ENCODE results near the gene ZFP92. TPM values are rescaled to one million over a fixed set of nuclear protein-coding genes. Genes with fewer than 3 reads are reported as not detected.

ZFP92 gene
- total and polyA plus RNA-seq, 10 of the 15 experiments (the other 5 are each of a cell fraction or from before 2014, with no cell fraction given) = 0.02 to 1.6 (median 0.09) TPM; not detected in 2

DNA sequence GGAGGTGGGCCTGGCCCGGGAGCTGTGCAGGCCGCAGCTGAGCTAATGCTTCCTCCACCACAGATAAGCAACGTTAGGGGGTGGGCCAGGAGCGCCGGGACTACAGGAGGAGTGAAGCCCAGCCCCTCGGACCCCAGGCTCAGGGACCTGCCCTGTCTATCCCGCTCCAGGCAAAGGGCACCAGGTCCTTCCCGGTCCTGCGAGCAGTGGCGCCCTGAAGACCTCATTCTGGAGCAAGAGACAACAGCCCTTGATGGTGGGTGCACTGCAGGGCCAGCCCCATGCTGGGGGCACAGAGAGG, 35.3 kb downstream of the ZFP92 start:
- no peaks in the 10 kb centered on the region for H3K4me1 ChIP-seq (ENCODE audit: control insufficient read depth, insufficient read depth, low read length)
- ATAC-seq = no peak
- ChIA-PET CTCF (no interaction called here), RAD21 (ENCODE audit: unreplicated experiment) (no interaction called here), POLR2A (no interaction called here), SMC1A (ENCODE audit: uncharacterized antibody, unreplicated experiment) (no interaction called here)
- no peaks in the 10 kb centered on the region for H3K79me2 ChIP-seq (ENCODE audit: control insufficient read depth, insufficient read depth, low read length)
- no peak overlapping the region for H3K27ac ChIP-seq (ENCODE audit: control insufficient read depth, insufficient read depth)
- WGBS (ENCODE audit: insufficient coverage, insufficient replicate concordance, low lambda C conversion rate, missing lambda C conversion rate) = 50% methylated on average over 10 of the region's 10 CpGs
- in situ Hi-C loops (cut with MboI) = no loop called here
- H3K27me3 ChIP-seq (replicated peaks in 1 of 2; ENCODE audit: control insufficient read depth in 2 of 2, insufficient read depth in 2 of 2, low read length in 1 of 2) = no peaks in the 10 kb centered on the region
- no peak for DNase-seq (ENCODE audit: low read depth, low spot score)
- no TSS peak for BruUV-seq (replicated peaks)
- no peak overlapping the region for H3K4me2 ChIP-seq (ENCODE audit: control insufficient read depth, insufficient read depth)
- H2AFZ ChIP-seq (ENCODE audit: control insufficient read depth, low read depth, low read length) = no peak overlapping the region
- H3K4me3 ChIP-seq = no peak overlapping the region
- no peaks in the 10 kb centered on the region; the same call in 2 of the 3 replicates for H3K9me3 ChIP-seq (replicated peaks; ENCODE audit: control insufficient read depth, insufficient read depth, low read length)
- FAIRE-seq = no peak
- no peak for TF ChIP-seq ZNF384 (IDR thresholded peaks at IDR 0.05; ENCODE audit: borderline replicate concordance, low read depth, low read length)
- TF ChIP-seq HDAC2 (IDR thresholded peaks at IDR 0.05) = no peak
- no peak for TF ChIP-seq BRCA1 (IDR thresholded peaks at IDR 0.05; ENCODE audit: low read depth, low read length)
- no peak for TF ChIP-seq CHD4 (IDR thresholded peaks at IDR 0.05)
- no peak for TF ChIP-seq NR2C2 (IDR thresholded peaks at IDR 0.05; ENCODE audit: borderline replicate concordance, control insufficient read depth, insufficient read length, low read depth)
- no peak for TF ChIP-seq NR2C1 (IDR thresholded peaks at IDR 0.05)
- TF ChIP-seq PML (IDR thresholded peaks at IDR 0.05; ENCODE audit: low read length) = no peak
- no peaks in the 10 kb centered on the region for H3K36me3 ChIP-seq (ENCODE audit: control insufficient read depth in 2 of 2, insufficient read depth in 2 of 2, low read length in 1 of 2)
- no peak overlapping the region for H3K9ac ChIP-seq (ENCODE audit: control insufficient read depth, insufficient read depth, low read length)
- intact Hi-C loops (cut with micrococcal nuclease; ENCODE audit: unreplicated experiment) = no loop called here
- H4K20me1 ChIP-seq (ENCODE audit: control insufficient read depth, insufficient read depth) = no peaks in the 10 kb centered on the region

DNA sequence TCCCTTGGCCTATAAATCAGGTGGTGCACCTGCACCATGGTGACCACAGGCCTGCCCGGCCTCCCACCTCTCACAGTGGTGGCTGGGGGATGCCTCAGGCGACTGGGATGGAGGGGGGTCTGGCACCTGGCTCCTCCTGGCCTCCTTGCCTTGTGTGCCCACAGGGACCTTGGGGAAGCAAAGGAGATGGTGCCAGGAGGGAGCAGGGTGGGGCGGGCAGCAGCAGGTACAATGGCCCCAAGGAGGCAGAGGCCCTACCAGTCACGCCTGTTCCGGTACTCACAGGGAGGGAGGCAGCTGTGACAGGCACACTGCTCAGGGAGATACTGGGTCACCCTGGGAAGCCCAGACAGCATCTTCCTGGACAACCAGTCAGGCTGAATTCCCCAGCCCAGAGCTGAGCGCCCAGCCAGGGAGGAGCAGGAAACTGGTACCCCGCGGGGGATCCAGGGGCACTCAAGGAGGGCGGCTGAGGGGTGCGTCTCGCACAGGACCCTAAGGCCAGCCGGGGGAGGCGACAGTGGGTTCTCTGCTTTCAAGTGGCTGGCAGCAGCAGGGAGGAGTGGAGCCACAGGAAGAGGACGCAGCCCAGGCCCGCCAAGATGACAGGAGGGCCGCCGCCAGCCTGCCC, 35.8 kb downstream of the ZFP92 start:
- Histone ChIP-seq H3K4me2 (ENCODE audit: control insufficient read depth, insufficient read depth) (no peak overlapping the region), H2AFZ (ENCODE audit: control insufficient read depth, low read depth, low read length) (no peak overlapping the region), H3K9ac (ENCODE audit: control insufficient read depth, insufficient read depth, low read length) (no peak overlapping the region), H3K79me2 (ENCODE audit: control insufficient read depth, insufficient read depth, low read length) (no peaks in the 10 kb centered on the region), H3K27me3 (replicated peaks in 1 of 2; ENCODE audit: control insufficient read depth in 2 of 2, insufficient read depth in 2 of 2, low read length in 1 of 2) (no peaks in the 10 kb centered on the region), H3K36me3 (ENCODE audit: control insufficient read depth in 2 of 2, insufficient read depth in 2 of 2, low read length in 1 of 2) (no peaks in the 10 kb centered on the region), H3K9me3 (replicated peaks; ENCODE audit: control insufficient read depth, insufficient read depth, low read length) (no peaks in the 10 kb centered on the region; the same call in 2 of the 3 replicates), H3K4me3 (no peak overlapping the region), H3K4me1 (ENCODE audit: control insufficient read depth, insufficient read depth, low read length) (no peaks in the 10 kb centered on the region), H3K27ac (ENCODE audit: control insufficient read depth, insufficient read depth) (no peak overlapping the region), H4K20me1 (ENCODE audit: control insufficient read depth, insufficient read depth) (no peaks in the 10 kb centered on the region)
- WGBS (ENCODE audit: insufficient coverage, insufficient replicate concordance, low lambda C conversion rate, missing lambda C conversion rate) = 77% methylated on average over 17 of the region's 17 CpGs
- BruUV-seq (replicated peaks) = no TSS peak
- ChIA-PET SMC1A (ENCODE audit: uncharacterized antibody, unreplicated experiment) (no interaction called here), CTCF (no interaction called here), POLR2A (interaction anchor here (0.5 kb wide), 1 partner anchor 18 kb away, joined by 3 read pairs; no protein-coding TSS in a partner anchor), RAD21 (ENCODE audit: unreplicated experiment) (no interaction called here)
- no peak for DNase-seq (ENCODE audit: low read depth, low spot score)
- in situ Hi-C loops (cut with MboI) (no loop called here), intact Hi-C loops (cut with micrococcal nuclease; ENCODE audit: unreplicated experiment) (no loop called here)
- ATAC-seq = no peak
- no peak for FAIRE-seq
- TF ChIP-seq, protein P1, sequence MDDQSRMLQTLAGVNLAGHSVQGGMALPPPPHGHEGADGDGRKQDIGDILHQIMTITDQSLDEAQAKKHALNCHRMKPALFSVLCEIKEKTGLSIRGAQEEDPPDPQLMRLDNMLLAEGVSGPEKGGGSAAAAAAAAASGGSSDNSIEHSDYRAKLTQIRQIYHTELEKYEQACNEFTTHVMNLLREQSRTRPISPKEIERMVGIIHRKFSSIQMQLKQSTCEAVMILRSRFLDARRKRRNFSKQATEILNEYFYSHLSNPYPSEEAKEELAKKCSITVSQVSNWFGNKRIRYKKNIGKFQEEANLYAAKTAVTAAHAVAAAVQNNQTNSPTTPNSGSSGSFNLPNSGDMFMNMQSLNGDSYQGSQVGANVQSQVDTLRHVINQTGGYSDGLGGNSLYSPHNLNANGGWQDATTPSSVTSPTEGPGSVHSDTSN (IDR thresholded peaks at IDR 0.05; ENCODE audit: insufficient replicate concordance, low read depth, low read length) = no peak
- TF ChIP-seq, protein P2, sequence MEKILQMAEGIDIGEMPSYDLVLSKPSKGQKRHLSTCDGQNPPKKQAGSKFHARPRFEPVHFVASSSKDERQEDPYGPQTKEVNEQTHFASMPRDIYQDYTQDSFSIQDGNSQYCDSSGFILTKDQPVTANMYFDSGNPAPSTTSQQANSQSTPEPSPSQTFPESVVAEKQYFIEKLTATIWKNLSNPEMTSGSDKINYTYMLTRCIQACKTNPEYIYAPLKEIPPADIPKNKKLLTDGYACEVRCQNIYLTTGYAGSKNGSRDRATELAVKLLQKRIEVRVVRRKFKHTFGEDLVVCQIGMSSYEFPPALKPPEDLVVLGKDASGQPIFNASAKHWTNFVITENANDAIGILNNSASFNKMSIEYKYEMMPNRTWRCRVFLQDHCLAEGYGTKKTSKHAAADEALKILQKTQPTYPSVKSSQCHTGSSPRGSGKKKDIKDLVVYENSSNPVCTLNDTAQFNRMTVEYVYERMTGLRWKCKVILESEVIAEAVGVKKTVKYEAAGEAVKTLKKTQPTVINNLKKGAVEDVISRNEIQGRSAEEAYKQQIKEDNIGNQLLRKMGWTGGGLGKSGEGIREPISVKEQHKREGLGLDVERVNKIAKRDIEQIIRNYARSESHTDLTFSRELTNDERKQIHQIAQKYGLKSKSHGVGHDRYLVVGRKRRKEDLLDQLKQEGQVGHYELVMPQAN (conservative IDR thresholded peaks at IDR 0.05) = no peak
- TF ChIP-seq, protein P3, sequence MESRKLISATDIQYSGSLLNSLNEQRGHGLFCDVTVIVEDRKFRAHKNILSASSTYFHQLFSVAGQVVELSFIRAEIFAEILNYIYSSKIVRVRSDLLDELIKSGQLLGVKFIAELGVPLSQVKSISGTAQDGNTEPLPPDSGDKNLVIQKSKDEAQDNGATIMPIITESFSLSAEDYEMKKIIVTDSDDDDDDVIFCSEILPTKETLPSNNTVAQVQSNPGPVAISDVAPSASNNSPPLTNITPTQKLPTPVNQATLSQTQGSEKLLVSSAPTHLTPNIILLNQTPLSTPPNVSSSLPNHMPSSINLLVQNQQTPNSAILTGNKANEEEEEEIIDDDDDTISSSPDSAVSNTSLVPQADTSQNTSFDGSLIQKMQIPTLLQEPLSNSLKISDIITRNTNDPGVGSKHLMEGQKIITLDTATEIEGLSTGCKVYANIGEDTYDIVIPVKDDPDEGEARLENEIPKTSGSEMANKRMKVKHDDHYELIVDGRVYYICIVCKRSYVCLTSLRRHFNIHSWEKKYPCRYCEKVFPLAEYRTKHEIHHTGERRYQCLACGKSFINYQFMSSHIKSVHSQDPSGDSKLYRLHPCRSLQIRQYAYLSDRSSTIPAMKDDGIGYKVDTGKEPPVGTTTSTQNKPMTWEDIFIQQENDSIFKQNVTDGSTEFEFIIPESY (IDR thresholded peaks at IDR 0.05) = no peak
- TF ChIP-seq SMAD1 (IDR thresholded peaks at IDR 0.05; ENCODE audit: low read depth, partially characterized antibody) = no peak
- no peak for TF ChIP-seq NFIC (IDR thresholded peaks at IDR 0.05; ENCODE audit: low read depth, low read length)
- TF ChIP-seq IRF4 (IDR thresholded peaks at IDR 0.05; ENCODE audit: low read depth, low read length) = no peak
- no peak for TF ChIP-seq FOS (IDR thresholded peaks at IDR 0.05; ENCODE audit: borderline replicate concordance, extremely low read depth, insufficient read length)
